GM18870 (cell line): ENCODE results near the gene REG4.

Source experiments
- ATAC-seq: cut with Tn5 transposase; IDR thresholded peaks from one replicate; pipeline ENCODE4 v1.9.1; 2021; ENCODE audit warnings: moderate library complexity; ENCODE audit not compliant: unreplicated experiment

The REG4 gene

DNA sequence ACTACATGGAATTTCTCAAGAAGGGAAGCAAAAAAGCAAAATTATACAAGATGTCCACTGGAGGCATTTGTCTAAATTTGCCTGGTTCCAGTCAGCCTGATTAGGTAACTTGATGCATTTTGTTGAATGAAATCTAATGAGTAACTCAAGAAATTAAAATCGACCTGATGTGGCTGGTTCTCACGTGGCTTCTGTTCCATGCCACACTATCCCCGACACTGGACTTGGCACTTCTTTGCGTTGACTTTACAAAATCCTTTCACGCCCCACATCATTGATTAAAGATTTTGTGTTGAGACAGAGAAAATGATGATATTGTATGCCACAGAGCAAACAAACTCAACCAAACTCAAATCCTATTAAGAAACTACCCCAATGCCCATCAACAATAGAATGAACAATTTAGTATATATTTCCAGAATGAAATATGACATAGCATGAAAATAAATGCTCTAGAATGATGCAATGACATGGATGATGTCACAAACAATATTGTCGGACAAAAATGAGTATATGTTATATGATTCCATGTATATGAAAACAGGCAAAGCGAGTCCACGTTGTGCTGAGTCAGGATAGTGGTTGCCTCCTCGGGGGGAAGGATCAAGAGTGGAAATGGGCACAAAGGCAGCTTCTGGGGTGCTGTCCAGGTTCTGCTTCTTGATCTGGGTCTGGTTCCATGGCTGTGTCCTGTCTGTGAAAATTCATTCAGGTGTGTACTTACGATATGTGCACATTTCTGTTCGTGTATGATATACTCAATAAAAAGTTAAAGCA, 29.6 kb downstream of the REG4 start:
- ATAC-seq, result no peak

GRCh38 chr1:119779869-119780356, 31.3 kb downstream of the REG4 start:
- no peak for ATAC-seq

GRCh38 chr1:119778886-119779560, 32.2 kb downstream of the REG4 start:
- no peak for ATAC-seq

DNA sequence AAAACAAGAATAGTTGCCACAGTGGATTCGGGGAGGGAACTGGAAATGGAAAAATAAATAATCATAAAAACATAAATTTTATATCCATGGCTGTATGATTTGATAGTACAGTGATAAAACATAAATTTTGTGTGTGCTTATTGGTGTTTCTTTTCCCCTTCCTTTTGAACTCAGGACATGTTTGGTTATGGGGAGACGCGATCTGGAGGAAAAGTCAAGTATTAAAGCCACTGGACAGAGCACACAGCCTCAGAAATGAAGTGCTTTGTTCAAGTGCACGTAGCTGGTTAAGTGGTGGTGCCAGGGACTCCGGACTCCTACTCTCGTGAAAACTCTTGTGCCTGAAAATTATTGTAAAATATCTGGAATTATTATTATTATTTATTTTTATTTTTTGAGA, 32.9 kb downstream of the REG4 start:
- ATAC-seq, result no peak

DNA sequence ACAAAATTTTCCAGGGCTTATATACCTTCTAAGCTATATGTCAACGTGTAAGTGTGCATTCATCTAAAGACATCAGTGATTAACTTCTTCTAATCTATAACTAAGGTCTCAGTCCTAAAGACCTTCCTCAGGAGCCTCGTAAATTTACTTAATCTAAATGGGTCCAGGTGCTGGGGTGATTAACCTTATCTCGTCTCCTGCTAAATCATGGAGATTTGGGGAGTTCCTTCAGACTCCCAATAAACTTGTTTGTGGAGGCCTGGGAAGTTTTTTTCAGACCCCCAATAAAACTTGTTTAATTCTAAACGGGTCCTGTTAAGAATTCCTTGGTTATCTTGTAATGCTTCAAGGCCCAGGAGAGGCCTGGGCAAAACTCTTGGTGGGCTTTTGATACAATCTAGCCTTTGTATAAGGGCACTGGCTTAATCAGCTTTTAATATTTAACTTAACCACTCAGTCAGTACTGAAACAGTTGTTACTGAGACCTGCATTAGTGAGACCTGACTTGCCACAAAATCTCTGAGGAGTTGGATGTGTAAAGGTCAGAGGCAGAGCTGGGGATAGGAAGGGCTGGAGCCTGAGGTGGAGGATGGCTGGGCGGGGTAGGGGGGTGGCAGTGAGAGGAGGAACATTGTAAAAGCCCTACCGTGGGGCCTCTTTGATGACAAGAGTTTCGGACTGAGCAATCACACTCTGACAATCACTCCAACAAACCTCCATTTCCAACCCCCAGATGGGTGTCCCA, 36.3 kb downstream of the REG4 start:
- no peak for ATAC-seq

- no peak for ATAC-seq
Observed at GRCh38 chr1:119773711-119774241, 37.5 kb downstream of the REG4 start.

- ATAC-seq, result no peak
Observed at GRCh38 chr1:119772298-119772697, 39.0 kb downstream of the REG4 start.

GRCh38 chr1:119771770-119772169, 39.5 kb downstream of the REG4 start:
- ATAC-seq, result no peak

DNA sequence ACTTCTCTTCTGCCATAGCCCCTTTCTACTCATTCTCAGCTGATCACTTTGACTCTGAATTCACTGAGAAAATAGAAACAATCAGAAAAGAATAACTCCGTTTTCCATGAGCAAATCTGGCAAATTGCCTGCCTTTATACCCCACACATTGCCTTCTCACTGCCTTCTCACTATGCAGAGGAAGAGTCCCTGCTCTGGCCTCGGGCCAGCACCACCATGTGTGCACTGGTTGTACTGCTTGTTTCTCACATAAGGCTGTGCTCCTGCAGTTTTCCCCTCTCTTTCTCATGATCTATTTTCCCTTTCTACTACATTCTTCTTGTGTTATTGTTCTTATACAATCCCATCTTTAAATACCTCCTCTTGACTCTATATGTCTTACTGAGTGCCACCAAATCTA, 40.2 kb downstream of the REG4 start:
- no peak for ATAC-seq

GRCh38 chr1:119768778-119769177, 42.5 kb downstream of the REG4 start, which contains the start of gene HMGCS2:
Gene HMGCS2 (minus strand): TSS chr1:119768905. CDS start chr1:119768844, 61 bp downstream.
- ATAC-seq, result no peak

GRCh38 chr1:119767486-119767885, 43.8 kb downstream of the REG4 start:
- ATAC-seq, result no peak

- ATAC-seq, result no peak
Observed at GRCh38 chr1:119766374-119766794, 44.9 kb downstream of the REG4 start.

GRCh38 chr1:119764220-119764619, 47.0 kb downstream of the REG4 start:
- ATAC-seq, result no peak

DNA sequence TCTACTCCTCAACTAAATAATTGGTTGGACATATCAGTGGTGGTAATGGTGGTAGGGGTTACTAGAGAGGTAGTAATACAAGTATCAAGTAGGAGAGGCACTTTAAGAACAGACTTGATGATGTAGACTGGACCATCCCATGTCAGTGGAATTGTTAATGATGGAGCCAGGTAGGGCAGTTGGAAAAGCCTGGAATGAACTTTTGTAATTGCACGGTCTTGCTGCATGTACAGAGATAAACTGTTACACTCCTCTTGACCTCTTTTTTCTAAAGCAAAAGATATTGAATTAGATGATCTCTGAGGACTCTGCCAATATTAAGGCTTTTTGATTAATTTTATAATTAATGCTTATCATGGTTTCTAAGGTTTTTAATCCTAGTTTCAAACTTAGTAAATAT, 48.3 kb downstream of the REG4 start:
- ATAC-seq, result no peak

DNA sequence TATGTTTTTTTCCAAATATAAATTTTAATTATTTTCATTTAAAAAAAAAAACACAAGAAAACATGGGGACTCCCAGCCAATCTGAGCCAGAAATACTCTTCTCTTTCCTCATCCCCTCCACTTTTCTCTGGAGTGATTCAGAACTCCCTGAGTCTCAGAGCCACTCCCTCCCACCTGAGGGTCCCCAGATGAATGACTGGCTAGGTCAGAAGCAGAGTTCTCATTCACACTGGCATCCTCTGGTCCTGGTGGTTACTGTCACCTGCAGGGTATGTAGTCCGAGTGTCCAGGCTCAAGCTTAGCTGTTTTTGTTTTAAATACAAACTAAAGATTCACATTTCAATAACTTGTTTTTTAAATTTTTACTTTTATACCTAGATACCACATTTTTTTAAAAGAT, 48.9 kb downstream of the REG4 start:
- no peak for ATAC-seq

GRCh38 chr1:119758584-119758983, 52.7 kb downstream of the REG4 start:
- ATAC-seq, result no peak

- no peak for ATAC-seq
Observed at GRCh38 chr1:119752592-119752991, 58.7 kb downstream of the REG4 start.

DNA sequence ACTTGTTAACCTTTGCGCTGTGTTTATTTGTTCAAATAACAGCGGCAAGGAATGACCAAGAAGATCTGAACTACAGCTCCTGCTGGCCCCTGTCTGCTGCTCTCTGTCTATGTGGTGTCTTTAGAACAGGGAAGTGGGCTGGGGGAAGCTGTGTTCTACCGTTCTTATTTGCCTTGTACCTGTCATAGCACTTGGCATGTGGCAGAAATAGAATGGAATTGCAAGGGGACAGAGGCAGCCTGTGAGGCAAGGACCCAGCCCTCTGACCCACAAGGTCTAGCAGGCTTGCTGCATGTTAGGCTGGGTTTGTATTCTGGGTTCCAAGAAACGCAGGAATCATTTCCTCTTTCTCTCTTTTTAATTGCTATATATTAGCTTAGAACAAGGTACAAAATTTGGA, 63.2 kb downstream of the REG4 start:
- no peak for ATAC-seq

DNA sequence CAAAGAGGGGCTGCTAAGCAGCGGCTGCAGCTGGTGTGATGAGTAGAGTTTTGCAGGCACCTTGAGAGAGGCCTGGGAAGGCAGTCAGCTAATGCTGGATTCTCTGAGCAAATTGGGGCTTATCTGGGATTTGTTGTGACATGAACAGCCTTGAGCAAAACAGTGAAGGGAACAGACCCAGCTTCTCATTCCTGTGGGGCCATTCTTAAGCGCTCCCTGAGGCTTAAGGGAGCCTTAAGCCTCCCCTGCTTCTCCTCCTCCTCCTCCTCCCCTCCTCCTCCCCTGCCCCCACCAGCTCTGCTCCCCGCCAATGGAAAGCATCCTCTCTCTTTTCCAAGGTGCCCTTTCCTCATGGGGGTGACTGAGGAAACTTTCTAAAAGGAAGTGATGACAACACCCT, 63.8 kb downstream of the REG4 start:
- ATAC-seq, result no peak

DNA sequence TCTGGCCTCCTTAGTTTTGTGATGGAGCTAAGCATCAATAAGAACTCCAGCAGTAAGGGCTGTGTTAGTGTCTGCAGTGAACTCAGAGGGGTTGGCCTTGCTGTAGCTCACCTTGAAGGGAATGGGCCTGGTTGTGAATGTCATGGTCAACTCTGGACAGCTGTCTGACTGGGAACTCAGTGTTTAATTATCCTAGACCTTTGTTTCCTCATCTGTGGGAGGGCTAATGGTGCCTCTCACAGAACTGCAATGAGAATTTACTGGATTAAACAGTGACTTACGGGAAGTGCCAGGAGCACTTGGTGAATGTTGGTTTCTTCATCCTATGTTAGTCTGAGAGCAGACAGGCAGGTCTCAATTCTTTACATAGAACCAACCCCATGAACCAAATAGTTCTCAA, 66.2 kb downstream of the REG4 start:
- ATAC-seq, result no peak

DNA sequence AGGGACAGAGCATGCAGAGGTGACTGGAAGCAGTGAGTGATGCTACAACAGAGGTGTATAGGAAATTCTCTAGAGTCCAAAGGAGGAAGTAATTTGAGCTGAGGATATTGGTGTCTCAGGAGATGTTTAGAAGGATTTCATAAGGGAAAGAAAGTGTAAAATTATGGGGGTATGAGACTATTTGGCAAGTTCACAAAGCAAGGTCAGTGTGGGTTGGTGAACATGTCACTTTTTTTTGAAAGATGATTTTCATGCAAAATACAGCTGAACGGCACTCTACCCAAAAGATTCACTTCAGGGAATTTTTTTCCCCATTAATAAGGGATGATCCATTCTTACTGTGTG, 66.7 kb downstream of the REG4 start:
- ATAC-seq, result no peak
